Activated CD8-positive, alpha-beta memory T cell treated with anti-CD3 and anti-CD28 coated beads for 24 hours (primary cell): ENCODE data around the gene UFD1.

Experiments used
- DNase-seq: peaks from one replicate; pipeline ENCODE4 v3.0.0-alpha.2; 2020

UFD1 gene

DNA sequence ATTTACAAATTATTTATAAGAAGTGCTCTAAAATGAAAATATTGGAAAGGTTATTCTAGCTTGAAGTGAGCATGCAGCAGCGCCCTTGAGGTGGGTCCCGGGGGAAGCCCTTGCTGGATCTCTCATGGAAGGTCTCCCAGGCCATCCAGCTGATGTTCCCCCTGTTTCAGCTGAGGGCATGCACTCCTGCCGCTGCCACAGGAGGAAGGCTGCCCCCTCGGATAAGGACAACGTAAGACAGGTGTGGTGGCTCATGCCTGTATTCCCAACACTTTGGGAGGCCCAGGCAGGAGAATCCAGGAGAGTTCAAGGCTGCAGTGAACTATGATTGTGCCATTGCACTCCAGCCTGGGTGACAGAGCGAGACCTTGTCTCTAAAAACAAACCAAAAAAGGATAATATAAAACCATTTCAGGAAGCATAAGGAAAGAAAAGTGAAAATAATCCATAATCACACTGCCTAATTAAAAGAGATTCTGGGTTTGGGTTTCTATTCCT lies 15.7 kb upstream of the UFD1 start:
- no peak for DNase-seq

DNA sequence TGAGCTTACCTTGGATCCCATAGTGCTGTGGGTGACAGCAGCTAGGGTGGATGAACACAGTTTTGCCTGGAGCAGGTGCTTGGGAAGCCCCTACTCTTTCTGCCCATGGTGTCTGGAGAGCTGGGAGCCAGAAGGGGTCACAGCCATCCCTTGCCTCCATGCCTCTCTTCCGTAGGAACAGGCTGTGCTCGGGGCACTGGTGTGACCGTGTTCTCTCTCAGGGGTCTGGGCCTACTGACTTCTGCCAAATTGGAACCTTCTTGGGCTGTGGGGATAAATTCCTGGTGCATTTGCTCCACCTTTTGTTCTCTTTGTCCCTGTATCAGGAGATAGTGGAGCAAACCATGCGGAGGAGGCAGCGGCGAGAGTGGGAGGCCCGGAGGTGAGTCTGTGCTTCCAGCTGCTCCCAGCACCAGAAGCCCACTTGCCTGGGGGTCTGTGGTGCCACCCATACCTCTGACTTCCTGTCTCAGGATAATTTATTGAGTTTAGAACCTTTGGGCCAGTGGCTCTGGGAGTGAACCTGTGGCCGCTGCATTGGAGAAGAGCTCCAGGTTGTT lies 15.1 kb upstream of the UFD1 start:
- no peak for DNase-seq

DNA sequence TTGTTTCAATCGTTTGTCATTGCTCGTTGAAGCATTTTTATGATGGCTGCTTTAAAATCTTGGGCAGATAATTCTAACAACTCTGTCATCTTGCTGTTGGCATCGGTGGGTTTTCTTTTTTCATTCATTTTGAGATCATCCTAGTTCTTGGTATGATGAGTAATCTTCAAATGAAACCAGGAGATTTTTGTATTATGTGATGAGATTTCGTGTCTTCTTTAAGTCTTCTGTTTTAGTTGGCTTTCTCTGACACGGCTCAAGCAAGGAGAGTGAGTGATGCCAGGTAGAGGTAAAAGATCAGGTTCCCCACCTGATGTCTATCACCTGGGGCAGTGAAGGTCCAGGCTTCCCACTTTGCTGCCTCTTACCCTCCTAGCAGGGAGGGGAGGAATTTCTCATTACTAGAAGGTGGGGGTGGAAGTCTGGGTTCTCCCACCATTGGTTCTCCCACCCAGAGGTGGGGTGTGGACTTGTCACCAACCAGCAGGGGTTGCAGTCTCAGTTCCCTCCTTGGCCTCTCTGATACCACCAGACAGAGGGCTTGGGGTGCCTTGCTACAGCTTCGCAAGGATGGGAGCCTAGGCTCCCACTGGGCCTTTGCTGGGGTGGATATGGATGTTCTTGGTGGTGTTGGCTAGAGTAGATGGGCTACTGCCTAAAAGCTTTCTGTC lies 13.6 kb upstream of the UFD1 start:
- DNase-seq: no peak

DNA sequence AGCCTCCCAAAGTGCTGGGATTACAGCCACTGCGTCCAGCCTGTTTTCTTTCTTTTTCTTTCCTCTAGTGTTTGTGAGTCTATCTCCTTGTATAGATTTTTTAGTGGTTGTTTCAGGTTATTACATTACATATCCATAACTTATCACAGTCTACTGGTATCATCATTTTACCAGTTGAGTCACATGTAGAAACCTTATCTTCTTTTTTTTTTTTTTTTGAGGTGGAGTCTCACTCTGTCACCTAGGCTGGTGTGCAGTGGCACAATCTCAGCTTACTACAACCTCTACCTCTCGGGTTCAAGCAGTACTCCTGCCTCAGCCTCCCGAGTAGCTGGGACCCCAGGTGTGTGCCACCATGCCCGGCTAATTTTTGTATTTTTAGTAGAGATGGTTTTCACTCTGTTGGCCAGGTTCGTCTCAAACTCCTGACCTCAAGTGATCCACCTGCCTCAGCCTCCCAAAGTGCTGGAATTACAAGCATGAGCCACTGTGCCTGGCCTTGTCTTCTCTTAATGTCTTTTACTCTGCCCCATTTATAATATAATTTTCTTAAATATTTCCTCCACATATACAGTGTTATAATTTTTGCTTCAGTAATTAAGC lies 11.7 kb upstream of the UFD1 start:
- DNase-seq: no peak

DNA sequence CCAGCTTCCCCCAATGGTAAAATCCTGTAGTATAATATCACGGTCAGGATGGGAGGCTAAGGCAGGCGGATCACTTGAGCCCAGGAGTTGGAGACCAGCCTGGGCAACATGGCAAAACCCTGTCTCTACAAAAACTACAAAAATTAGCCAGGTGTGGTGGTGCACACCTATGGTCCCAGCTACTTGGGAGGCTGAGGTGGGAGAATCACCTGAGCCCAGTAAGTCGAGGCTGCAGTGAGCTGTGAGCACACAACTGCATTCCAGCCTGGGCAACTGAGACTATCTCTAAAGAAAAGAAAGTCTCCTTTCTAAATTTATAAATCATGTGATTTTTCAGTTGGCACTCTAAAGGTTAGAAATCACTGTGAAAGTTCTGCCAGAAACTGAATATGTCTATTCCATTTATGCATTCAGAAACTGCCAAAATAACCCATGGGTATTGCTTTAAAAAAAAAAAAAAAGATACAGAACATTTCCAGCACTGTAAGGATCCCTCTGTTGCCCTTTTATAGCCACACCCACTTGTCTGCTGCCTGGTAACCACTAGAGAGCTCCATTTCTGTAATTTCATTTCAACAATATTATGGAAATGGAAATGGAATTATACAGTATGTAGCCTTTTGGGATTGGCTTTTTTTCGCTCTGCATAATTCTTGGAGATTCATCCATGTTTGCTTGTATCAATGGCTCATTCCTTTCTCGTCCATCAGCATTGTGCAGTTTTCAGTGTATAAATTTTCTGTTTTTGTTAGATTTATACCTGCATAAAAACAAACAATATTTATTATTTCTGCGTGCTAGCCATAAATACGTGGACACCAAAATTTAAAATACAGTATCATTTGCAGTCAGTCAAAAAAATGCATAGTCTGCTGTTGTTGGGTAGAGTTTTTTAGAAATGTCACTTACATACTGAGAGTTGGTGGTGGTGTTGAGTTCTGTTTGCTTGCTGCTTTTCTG lies 10.2 kb upstream of the UFD1 start:
- no peak for DNase-seq

- DNase-seq: no peak
Observed at GRCh38 chr22:19488285-19488684, 9.3 kb upstream of the UFD1 start.

- no peak for DNase-seq
Observed at GRCh38 chr22:19483481-19484244, 4.7 kb upstream of the UFD1 start.

- peak; percentile 19 for DNase-seq
Observed at GRCh38 chr22:19482297-19482696, 3.3 kb upstream of the UFD1 start.

GRCh38 chr22:19480789-19481188 lies 1.8 kb upstream of the UFD1 start:
- DNase-seq: no peak

DNA sequence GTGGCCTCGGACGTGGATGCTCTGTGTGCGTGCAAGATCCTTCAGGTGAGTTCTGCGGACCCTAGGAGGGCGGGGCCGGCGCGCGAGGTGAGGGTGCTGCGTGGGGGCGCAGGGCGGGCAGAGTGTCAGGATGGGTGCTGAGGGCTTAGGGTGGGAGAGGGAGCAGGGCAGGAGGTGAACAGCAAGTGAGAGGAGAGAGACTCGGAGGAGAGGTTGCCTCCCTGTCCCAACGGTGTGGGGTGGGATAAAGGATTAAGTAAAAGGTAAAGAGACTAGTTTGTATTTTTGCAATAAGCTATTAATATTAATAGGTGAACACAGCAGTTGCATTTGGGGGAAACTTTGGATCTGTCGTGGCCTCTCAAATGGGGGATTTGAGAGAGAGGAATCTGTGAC lies 1.2 kb upstream of the UFD1 start:
- DNase-seq: no peak

DNA sequence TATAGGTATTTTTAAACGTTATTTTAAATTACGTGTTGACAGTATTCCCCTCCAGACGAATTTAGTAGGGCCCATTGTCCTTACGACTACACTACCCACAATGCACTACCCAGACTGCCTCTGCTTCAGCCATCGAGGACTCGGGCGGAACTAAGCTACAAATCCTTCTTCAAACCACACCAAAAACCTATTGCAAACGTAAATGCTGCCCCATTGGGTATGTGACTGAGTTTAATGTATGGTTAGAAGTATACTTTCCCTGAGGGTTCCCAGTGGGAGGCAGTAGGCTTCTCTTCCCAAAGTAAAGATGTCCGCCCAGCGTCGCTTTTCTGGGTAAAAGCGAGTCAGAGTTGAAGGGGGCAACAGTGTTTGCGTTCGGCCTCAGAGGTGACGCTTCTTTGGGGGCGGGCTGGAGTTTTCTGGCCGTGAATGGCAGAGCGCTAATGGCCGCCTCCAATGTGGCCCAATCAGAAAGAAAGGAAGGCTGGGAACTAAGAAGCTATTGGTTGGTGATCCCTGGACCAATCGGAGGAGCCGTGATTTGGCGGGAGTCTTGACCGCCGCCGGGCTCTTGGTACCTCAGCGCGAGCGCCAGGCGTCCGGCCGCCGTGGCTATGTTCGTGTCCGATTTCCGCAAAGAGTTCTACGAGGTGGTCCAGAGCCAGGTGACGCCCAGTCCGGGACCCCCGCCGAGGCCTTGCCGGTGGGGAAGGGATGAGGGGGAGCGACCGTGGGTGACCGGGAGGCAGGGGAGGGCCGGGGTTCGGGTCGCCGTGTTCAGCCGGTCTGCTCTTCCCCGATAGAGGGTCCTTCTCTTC lies 571 bp upstream of the UFD1 start, which contains the start of gene CDC45:
Gene CDC45 (plus strand): TSS at position 566 of the 818 bp plus-strand sequence. CDS start 49 bp downstream, at position 615.
- peak; percentile 95 for DNase-seq

- peak; percentile 66 for DNase-seq
Observed at GRCh38 chr22:19478045-19478900, 720 bp downstream of the UFD1 start.

- peak; percentile 41 for DNase-seq
Observed at GRCh38 chr22:19477321-19478044, 1.5 kb downstream of the UFD1 start.

DNA sequence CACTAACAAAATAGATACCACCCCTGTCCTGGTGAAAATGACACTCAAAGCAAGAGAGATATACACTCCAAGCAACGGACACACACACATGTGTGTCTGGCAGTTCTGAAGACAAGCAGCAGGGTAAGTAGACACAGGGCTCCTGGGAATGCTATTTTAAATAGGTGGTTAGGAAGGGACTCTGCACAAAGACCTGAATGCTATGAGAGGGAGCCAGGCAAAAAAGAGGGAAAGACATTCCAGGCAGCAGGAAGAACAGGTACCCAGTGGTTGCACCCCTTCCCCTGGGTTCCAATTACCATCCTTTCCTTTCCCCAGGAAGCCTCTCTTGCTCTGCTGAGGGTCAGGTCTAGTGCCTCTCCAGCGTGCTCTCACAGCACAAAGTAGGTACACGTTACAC lies 3.0 kb downstream of the UFD1 start:
- no peak for DNase-seq

- no peak for DNase-seq
Observed at GRCh38 chr22:19473578-19473977, 5.4 kb downstream of the UFD1 start.

DNA sequence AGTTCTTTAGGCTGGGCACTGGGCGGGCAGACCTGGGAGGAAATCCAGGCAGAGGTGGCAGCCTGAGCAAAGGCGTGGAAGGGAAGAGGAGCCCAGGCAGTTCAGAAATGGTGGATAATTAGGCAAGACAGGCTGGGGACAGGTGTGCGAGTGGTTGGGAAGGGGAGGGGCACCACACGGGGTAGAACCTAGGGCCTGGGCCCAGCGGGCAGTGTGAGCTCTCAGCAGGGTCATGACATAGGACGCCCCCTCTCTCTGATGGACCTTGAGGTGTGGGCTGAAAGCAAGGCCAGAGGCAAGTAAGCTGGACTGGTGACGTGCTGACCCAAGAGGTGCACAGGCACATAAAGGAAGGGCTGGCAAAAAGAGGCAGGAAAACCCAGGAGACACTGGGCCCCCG lies 6.8 kb downstream of the UFD1 start:
- no peak for DNase-seq

GRCh38 chr22:19471572-19471971 lies 7.4 kb downstream of the UFD1 start:
- DNase-seq: no peak

DNA sequence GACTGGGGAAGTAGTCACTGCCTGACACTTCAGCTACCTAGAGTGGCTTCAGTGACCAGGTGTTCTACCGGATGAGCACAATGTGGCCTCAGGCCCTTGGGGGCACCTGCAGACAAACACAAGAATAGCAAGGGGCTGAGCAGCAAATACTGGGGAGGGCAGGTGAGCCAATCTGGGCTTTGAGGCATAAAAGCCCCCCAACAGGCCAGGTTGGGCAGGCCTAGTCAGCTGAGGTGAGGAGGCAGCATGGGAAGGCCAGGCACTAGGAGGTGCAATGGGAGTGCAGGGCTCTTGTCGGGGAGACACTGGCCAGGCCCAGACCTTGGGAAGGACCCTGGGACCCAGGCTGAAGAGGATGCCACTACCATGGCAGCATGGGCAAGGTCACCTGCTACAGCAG lies 9.0 kb downstream of the UFD1 start:
- no peak for DNase-seq

- DNase-seq: no peak
Observed at GRCh38 chr22:19469421-19469820, 9.6 kb downstream of the UFD1 start.

GRCh38 chr22:19467912-19468311 lies 11.1 kb downstream of the UFD1 start:
- no peak for DNase-seq
